A549 (cell line): ENCODE measurements around the gene UBE2E2.

Experiments
- CBX2 ChIP-seq: fragments of 200-600 bp; sonication (generic); IDR thresholded peaks from 2 replicates; pipeline ENCODE4 v1.6.1; 2016; ENCODE audit warnings: low read depth, mild to moderate bottlenecking, borderline replicate concordance
- EHMT2 ChIP-seq: fragments of 200-600 bp; sonication (generic); IDR thresholded peaks from 2 replicates; pipeline ENCODE4 v1.6.1; 2016; ENCODE audit warnings: antibody characterized with exemption, low read depth, mild to moderate bottlenecking, moderate library complexity
- EP300 ChIP-seq, 2 experiments: fragments of >200 bp; sonication (Bioruptor Twin); formaldehyde crosslinking; IDR thresholded peaks; 2 replicates in 1 of 2; 3 replicates in 1 of 2; pipeline ENCODE4 v1.6.1; 2016 to 2017
- HDAC2 ChIP-seq: fragments of 200-600 bp; sonication (generic); IDR thresholded peaks from 2 replicates; pipeline ENCODE4 v1.6.1; 2016
- JUN ChIP-seq, 2 experiments: fragments of >200 bp; sonication (Bioruptor Twin); formaldehyde crosslinking; IDR thresholded peaks; 2 replicates in 1 of 2; 3 replicates in 1 of 2; pipeline ENCODE4 v1.6.1; 2016 to 2017
- MAX ChIP-seq: IDR thresholded peaks from 2 replicates; pipeline ENCODE4 v1.6.1; 2012
- POLR2A ChIP-seq: IDR thresholded peaks from 2 replicates; pipeline ENCODE4 v1.6.1; 2012; ENCODE audit warnings: mild to moderate bottlenecking, low read length
- RFX5 ChIP-seq: fragments of 450-650 bp; IDR thresholded peaks from 2 replicates; pipeline ENCODE4 v1.7.1; 2014; ENCODE audit warnings: antibody characterized with exemption, mild to moderate bottlenecking, moderate library complexity
- TF ChIP-seq, protein P1 (sequence below): fragments of >200 bp; sonication (Bioruptor Twin); formaldehyde crosslinking; IDR thresholded peaks from 3 replicates; pipeline ENCODE4 v1.5.1; 2016
- TF ChIP-seq, protein P2 (sequence below): fragments of 200-600 bp; sonication (generic); IDR thresholded peaks from 2 replicates; pipeline ENCODE4 v1.6.1; 2016; ENCODE audit warnings: antibody characterized with exemption, mild to moderate bottlenecking, moderate library complexity

GRCh38 chr3:23548706-23549105 is 345.6 kb downstream of the UBE2E2 start:
- TF ChIP-seq, protein P1, sequence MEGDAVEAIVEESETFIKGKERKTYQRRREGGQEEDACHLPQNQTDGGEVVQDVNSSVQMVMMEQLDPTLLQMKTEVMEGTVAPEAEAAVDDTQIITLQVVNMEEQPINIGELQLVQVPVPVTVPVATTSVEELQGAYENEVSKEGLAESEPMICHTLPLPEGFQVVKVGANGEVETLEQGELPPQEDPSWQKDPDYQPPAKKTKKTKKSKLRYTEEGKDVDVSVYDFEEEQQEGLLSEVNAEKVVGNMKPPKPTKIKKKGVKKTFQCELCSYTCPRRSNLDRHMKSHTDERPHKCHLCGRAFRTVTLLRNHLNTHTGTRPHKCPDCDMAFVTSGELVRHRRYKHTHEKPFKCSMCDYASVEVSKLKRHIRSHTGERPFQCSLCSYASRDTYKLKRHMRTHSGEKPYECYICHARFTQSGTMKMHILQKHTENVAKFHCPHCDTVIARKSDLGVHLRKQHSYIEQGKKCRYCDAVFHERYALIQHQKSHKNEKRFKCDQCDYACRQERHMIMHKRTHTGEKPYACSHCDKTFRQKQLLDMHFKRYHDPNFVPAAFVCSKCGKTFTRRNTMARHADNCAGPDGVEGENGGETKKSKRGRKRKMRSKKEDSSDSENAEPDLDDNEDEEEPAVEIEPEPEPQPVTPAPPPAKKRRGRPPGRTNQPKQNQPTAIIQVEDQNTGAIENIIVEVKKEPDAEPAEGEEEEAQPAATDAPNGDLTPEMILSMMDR = no peak
- TF ChIP-seq CBX2 (no peak), POLR2A (no peak), RFX5 (no peak), JUN (IDR thresholded peaks at IDR 0.05) (no peak), EP300 (IDR thresholded peaks at IDR 0.05) (no peak), HDAC2 (no peak), MAX (no peak), EHMT2 (no peak)
- TF ChIP-seq, protein P2, sequence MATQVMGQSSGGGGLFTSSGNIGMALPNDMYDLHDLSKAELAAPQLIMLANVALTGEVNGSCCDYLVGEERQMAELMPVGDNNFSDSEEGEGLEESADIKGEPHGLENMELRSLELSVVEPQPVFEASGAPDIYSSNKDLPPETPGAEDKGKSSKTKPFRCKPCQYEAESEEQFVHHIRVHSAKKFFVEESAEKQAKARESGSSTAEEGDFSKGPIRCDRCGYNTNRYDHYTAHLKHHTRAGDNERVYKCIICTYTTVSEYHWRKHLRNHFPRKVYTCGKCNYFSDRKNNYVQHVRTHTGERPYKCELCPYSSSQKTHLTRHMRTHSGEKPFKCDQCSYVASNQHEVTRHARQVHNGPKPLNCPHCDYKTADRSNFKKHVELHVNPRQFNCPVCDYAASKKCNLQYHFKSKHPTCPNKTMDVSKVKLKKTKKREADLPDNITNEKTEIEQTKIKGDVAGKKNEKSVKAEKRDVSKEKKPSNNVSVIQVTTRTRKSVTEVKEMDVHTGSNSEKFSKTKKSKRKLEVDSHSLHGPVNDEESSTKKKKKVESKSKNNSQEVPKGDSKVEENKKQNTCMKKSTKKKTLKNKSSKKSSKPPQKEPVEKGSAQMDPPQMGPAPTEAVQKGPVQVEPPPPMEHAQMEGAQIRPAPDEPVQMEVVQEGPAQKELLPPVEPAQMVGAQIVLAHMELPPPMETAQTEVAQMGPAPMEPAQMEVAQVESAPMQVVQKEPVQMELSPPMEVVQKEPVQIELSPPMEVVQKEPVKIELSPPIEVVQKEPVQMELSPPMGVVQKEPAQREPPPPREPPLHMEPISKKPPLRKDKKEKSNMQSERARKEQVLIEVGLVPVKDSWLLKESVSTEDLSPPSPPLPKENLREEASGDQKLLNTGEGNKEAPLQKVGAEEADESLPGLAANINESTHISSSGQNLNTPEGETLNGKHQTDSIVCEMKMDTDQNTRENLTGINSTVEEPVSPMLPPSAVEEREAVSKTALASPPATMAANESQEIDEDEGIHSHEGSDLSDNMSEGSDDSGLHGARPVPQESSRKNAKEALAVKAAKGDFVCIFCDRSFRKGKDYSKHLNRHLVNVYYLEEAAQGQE = no peak
